ENCODE data around the gene ZNF709.
"Not testable (repeated sequence)": the region's sequence is repeated elsewhere in the genome, so short reads cannot be mapped to it uniquely, and the experiment has no call there.

ZNF709 gene

GRCh38 chr19:12496480-12496879, 11.9 kb upstream of the ZNF709 start:
- H3K4me3 ChIP-seq (replicated peaks; ENCODE audit: low read depth, low read length): no peak overlapping the region
- DNase-seq (ENCODE audit: extremely low read depth, low read depth): no peak
- TF ChIP-seq, protein P1, sequence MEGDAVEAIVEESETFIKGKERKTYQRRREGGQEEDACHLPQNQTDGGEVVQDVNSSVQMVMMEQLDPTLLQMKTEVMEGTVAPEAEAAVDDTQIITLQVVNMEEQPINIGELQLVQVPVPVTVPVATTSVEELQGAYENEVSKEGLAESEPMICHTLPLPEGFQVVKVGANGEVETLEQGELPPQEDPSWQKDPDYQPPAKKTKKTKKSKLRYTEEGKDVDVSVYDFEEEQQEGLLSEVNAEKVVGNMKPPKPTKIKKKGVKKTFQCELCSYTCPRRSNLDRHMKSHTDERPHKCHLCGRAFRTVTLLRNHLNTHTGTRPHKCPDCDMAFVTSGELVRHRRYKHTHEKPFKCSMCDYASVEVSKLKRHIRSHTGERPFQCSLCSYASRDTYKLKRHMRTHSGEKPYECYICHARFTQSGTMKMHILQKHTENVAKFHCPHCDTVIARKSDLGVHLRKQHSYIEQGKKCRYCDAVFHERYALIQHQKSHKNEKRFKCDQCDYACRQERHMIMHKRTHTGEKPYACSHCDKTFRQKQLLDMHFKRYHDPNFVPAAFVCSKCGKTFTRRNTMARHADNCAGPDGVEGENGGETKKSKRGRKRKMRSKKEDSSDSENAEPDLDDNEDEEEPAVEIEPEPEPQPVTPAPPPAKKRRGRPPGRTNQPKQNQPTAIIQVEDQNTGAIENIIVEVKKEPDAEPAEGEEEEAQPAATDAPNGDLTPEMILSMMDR (IDR thresholded peaks at IDR 0.05; ENCODE audit: low read depth, low read length, missing control alignments): no peak

DNA sequence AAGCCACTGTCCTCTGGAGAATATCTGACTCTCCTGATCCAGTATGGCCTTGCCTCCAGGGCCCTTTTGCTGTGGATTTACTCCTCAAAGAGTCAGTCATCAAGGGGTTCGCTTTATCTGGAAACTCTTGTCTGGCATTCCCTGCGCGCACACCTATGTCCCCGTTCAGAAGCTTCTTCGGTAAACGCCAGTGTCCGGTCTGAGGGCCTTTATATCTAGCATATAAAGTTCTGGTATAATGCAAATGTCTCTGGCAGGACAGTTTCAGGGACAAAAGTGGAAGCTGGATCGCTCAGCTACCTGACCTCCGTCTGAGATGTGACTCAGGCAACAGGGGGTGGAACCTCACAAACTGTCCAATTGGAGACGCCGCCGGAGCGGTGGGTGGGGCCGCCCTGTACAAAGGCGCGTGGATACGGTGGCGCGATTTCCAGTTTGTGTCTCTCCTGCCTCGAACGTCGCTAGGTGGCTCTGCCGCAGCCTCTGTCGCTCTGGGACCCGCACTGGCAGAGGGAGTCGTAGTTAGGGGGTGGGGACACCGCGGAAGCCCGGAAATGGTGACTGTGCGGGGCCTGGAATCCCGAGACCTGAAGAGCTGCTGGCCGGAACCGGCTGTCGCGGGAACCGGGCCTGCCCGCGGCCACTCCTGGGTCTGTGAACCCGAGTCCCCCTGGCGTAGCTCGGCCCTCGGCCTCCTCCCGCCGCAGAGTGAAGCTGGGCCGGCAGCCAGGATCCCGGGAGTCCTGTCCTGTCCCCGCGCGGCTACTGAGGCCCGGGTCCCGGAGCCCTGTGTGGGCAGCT, 10.6 kb upstream of the ZNF709 start:
- peak overlapping the region; percentile 35 for H3K4me3 ChIP-seq (replicated peaks; ENCODE audit: low read depth, low read length)
- peak; percentile 46 for DNase-seq (ENCODE audit: extremely low read depth, low read depth)

GRCh38 chr19:12494260-12494860, 9.7 kb upstream of the ZNF709 start:
- DNase-seq (ENCODE audit: extremely low read depth, low read depth): no peak
- H3K4me3 ChIP-seq (replicated peaks; ENCODE audit: low read depth, low read length): no peak overlapping the region
- TF ChIP-seq, protein P1 (IDR thresholded peaks at IDR 0.05; ENCODE audit: low read depth, low read length, missing control alignments): no peak

More for the DNA sequence above, 10.6 kb upstream of the ZNF709 start:
- TF ChIP-seq, protein P1 (IDR thresholded peaks at IDR 0.05; ENCODE audit: low read depth, low read length, missing control alignments): peak; percentile 15

- not testable (repeated sequence) for DNase-seq (ENCODE audit: extremely low read depth, low read depth); H3K4me3 ChIP-seq (replicated peaks; ENCODE audit: low read depth, low read length)
These were observed 1.7 kb upstream of the ZNF709 start for GRCh38 chr19:12486265-12486783.

DNA sequence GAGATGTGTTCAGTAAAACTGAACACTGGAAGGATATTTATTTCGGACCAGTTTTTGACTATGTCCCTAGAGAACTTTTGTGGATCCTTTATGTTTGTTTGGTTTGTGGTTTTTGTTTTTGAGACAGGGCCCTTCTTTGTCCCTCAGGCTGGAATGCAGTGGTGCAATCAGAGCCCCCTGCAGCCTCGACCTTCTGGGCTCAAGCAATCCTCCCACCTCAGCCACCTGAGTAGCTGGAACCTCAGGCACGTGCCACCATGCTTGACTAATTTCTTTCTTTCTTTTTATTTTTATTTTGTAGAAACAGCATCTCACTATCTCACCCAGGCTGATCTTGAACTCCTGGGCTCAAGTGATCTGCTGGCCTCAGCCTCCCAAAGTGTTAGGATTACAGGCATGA, 955 bp upstream of the ZNF709 start:
- TF ChIP-seq, protein P1 (IDR thresholded peaks at IDR 0.05; ENCODE audit: low read depth, low read length, missing control alignments): no peak
- DNase-seq (ENCODE audit: extremely low read depth, low read depth): no peak
- no peak overlapping the region for H3K4me3 ChIP-seq (replicated peaks; ENCODE audit: low read depth, low read length)

- H3K4me3 ChIP-seq (replicated peaks; ENCODE audit: low read depth, low read length): peak overlapping the region; percentile 62
- DNase-seq (ENCODE audit: extremely low read depth, low read depth): no peak
These were observed 418 bp upstream of the ZNF709 start for GRCh38 chr19:12485052-12485416.

GRCh38 chr19:12484011-12484370, 625 bp downstream of the ZNF709 start:
- H3K4me3 ChIP-seq (replicated peaks; ENCODE audit: low read depth, low read length): peak overlapping the region; percentile 62
- TF ChIP-seq, protein P1 (IDR thresholded peaks at IDR 0.05; ENCODE audit: low read depth, low read length, missing control alignments): no peak
- no peak for DNase-seq (ENCODE audit: extremely low read depth, low read depth)

More at GRCh38 chr19:12485052-12485416, 418 bp upstream of the ZNF709 start:
- TF ChIP-seq, protein P1 (IDR thresholded peaks at IDR 0.05; ENCODE audit: low read depth, low read length, missing control alignments): no peak

All from HFF-Myc (cell line).